ENCODE results near the gene DLG2.

The DLG2 gene

GRCh38 chr11:84381666-84382065 lies 1245.5 kb downstream of the DLG2 start:
- no peaks in the 10 kb centered on the region for H3K4me1 ChIP-seq (ENCODE audit: insufficient read depth, low read length, severe bottlenecking)
- no peaks in the 10 kb centered on the region for H3K9me2 ChIP-seq (ENCODE audit: low read depth, low read length)
- no peaks in the 10 kb centered on the region for H3K9me3 ChIP-seq (ENCODE audit: low read length)
- H3K4me2 ChIP-seq (ENCODE audit: low read length), result no peak overlapping the region
- H3K9ac ChIP-seq (ENCODE audit: low read length), result no peak overlapping the region
- H3K36me3 ChIP-seq (ENCODE audit: insufficient read depth, low read length), result no peaks in the 10 kb centered on the region
- no peaks in the 10 kb centered on the region for H3K27me3 ChIP-seq (ENCODE audit: insufficient read depth, low read length)
- TF ChIP-seq EZH2 (IDR thresholded peaks at IDR 0.05; ENCODE audit: borderline replicate concordance, low read length) (no peak), CTCF (IDR thresholded peaks at IDR 0.05; ENCODE audit: low read length) (no peak)
- H3K4me3 ChIP-seq (ENCODE audit: low read depth, low read length, poor library complexity, severe bottlenecking), result no peak overlapping the region
- H3F3A ChIP-seq (ENCODE audit: insufficient read depth, low read length), result no peaks in the 10 kb centered on the region
- no peak overlapping the region for H2AFZ ChIP-seq (ENCODE audit: low read length)
- H3K79me2 ChIP-seq (ENCODE audit: insufficient read depth, low read length), result no peaks in the 10 kb centered on the region
- no peak overlapping the region for H3K27ac ChIP-seq (ENCODE audit: low read depth, low read length, poor library complexity, severe bottlenecking)
- H4K20me1 ChIP-seq (ENCODE audit: insufficient read depth, low read length), result no peaks in the 10 kb centered on the region

DNA sequence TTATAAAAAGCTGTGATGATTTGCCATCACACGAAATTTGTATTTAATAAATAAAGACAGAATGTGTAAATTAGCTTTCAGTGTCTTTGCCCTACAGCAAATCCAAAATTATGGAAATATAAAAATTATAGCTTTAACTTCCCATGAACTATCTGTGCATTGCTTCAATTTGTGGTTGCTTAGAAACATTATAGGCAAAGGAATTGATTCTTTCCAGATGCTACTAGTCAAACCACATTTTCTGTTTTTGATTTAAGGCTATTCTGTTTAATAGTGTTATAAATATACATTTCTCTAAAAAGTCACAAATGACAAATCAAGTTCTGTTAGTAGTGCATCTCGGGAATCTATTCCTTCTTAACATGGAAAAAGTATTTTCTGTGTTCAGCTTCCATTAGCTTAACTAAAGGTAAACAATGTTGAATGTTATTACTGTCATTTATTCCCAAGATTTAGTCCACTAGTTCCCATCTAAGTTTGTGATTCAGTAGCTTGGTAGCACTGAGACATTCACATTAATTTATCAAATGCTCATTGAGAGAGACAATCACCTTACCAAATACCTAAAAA lies 1254.7 kb downstream of the DLG2 start:
- Histone ChIP-seq H3K36me3 (ENCODE audit: insufficient read depth, low read length) (no peaks in the 10 kb centered on the region), H2AFZ (ENCODE audit: low read length) (no peak overlapping the region), H3K4me1 (ENCODE audit: insufficient read depth, low read length, severe bottlenecking) (no peaks in the 10 kb centered on the region), H3K9me3 (ENCODE audit: low read length) (no peaks in the 10 kb centered on the region), H3F3A (ENCODE audit: insufficient read depth, low read length) (no peaks in the 10 kb centered on the region), H3K79me2 (ENCODE audit: insufficient read depth, low read length) (no peaks in the 10 kb centered on the region), H3K9ac (ENCODE audit: low read length) (no peak overlapping the region), H3K4me2 (ENCODE audit: low read length) (no peak overlapping the region), H3K27me3 (ENCODE audit: insufficient read depth, low read length) (no peaks in the 10 kb centered on the region), H4K20me1 (ENCODE audit: insufficient read depth, low read length) (no peaks in the 10 kb centered on the region), H3K9me2 (ENCODE audit: low read depth, low read length) (no peaks in the 10 kb centered on the region), H3K4me3 (ENCODE audit: low read depth, low read length, poor library complexity, severe bottlenecking) (no peak overlapping the region), H3K27ac (ENCODE audit: low read depth, low read length, poor library complexity, severe bottlenecking) (no peak overlapping the region)
- TF ChIP-seq CTCF (IDR thresholded peaks at IDR 0.05; ENCODE audit: low read length), result no peak
- TF ChIP-seq EZH2 (IDR thresholded peaks at IDR 0.05; ENCODE audit: borderline replicate concordance, low read length), result no peak

GRCh38 chr11:84358034-84358433 lies 1269.1 kb downstream of the DLG2 start:
- H3K36me3 ChIP-seq (ENCODE audit: insufficient read depth, low read length), result no peaks in the 10 kb centered on the region
- no peak overlapping the region for H3K9ac ChIP-seq (ENCODE audit: low read length)
- no peak overlapping the region for H3K4me2 ChIP-seq (ENCODE audit: low read length)
- no peak overlapping the region for H3K4me3 ChIP-seq (ENCODE audit: low read depth, low read length, poor library complexity, severe bottlenecking)
- H3K9me2 ChIP-seq (ENCODE audit: low read depth, low read length), result no peaks in the 10 kb centered on the region
- H3K27me3 ChIP-seq (ENCODE audit: insufficient read depth, low read length), result no peaks in the 10 kb centered on the region
- no peaks in the 10 kb centered on the region for H4K20me1 ChIP-seq (ENCODE audit: insufficient read depth, low read length)
- no peaks in the 10 kb centered on the region for H3F3A ChIP-seq (ENCODE audit: insufficient read depth, low read length)
- H2AFZ ChIP-seq (ENCODE audit: low read length), result no peak overlapping the region
- H3K9me3 ChIP-seq (ENCODE audit: low read length), result no peaks in the 10 kb centered on the region
- H3K79me2 ChIP-seq (ENCODE audit: insufficient read depth, low read length), result no peaks in the 10 kb centered on the region
- no peaks in the 10 kb centered on the region for H3K4me1 ChIP-seq (ENCODE audit: insufficient read depth, low read length, severe bottlenecking)
- no peak overlapping the region for H3K27ac ChIP-seq (ENCODE audit: low read depth, low read length, poor library complexity, severe bottlenecking)
- no peak for TF ChIP-seq EZH2 (IDR thresholded peaks at IDR 0.05; ENCODE audit: borderline replicate concordance, low read length)
- no peak for TF ChIP-seq CTCF (IDR thresholded peaks at IDR 0.05; ENCODE audit: low read length)

Data from OCI-LY1 (cell line).